ENCODE measurements around the gene BOLA1. TPM values are rescaled to one million over a fixed set of nuclear protein-coding genes. Genes with fewer than 3 reads are reported as not detected.
A peak's percentile ranks its signal among the peaks of the same experiment; 100 is the strongest.
"Not testable (repeated sequence)": the region's sequence is repeated elsewhere in the genome, so short reads cannot be mapped to it uniquely, and the experiment has no call there.

Gene BOLA1
- total RNA-seq, 1 donor from 2014 or later = 36.7 TPM

DNA sequence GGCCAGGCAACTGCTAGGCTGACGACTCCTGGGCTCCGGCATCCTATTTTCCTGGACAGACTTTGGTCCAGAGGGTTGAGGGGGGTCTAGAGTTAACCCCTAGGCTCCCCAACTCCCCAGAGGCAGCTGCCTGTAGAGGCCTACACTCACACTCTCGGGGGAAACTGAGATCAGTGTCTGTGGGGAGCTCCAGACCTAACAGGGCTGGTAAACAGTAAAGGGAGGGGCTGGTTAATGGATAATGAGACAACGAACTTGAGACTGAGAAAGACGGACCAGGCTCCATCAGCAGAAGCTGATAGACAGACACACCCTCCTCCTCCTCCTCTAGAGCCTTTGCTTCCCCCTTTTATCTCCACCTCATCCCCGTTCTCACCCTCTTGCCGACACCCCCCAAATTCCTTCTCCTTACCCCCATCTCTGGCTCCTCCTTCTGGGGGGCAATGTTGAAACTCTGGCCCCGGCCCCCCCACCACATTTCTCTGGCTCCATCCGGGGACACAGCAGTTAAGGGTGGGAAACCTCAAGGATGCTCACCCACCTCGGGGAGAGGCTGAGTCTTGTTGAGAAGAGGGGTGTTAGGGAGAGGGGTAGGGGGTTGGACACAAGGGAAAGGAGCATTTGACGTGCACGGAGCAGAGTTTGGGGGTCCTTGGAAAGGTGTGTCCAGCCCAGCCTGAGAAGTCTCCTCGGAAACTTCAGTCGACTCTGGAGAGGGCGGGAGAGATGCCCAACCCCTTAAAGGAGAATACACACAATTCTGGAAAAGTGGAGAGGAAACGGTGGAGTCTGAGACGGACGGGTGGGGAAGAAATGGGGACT lies 37.0 kb downstream of the BOLA1 start, which contains the start of gene MTMR11:
Gene MTMR11 (minus strand): TSS at position 710 of the 822 bp plus-strand sequence. CDS start 232 bp downstream, at position 478.
- no peaks in the 10 kb centered on the region for H3K9me3 ChIP-seq
- H3K27me3 ChIP-seq = no peaks in the 10 kb centered on the region
- intact Hi-C loops (cut with DNase I) = loop anchor here (1.0 kb wide), 1 partner anchor 50 kb away; a partner anchor contains a TSS
- DNase-seq (ENCODE audit: low spot score in 2 of 2) = peak in 1 of 2 donors; percentile 76
- TF ChIP-seq, protein P1, sequence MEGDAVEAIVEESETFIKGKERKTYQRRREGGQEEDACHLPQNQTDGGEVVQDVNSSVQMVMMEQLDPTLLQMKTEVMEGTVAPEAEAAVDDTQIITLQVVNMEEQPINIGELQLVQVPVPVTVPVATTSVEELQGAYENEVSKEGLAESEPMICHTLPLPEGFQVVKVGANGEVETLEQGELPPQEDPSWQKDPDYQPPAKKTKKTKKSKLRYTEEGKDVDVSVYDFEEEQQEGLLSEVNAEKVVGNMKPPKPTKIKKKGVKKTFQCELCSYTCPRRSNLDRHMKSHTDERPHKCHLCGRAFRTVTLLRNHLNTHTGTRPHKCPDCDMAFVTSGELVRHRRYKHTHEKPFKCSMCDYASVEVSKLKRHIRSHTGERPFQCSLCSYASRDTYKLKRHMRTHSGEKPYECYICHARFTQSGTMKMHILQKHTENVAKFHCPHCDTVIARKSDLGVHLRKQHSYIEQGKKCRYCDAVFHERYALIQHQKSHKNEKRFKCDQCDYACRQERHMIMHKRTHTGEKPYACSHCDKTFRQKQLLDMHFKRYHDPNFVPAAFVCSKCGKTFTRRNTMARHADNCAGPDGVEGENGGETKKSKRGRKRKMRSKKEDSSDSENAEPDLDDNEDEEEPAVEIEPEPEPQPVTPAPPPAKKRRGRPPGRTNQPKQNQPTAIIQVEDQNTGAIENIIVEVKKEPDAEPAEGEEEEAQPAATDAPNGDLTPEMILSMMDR (IDR thresholded peaks at IDR 0.05) = no peak
- peak within 1 kb of the TSS; percentile 74 to 93 for H3K4me3 ChIP-seq
- H3K27ac ChIP-seq = peak within 1 kb of the TSS; percentile 82 to 96
- H3K4me1 ChIP-seq = peaks cover 5 to 27% of the 10 kb centered on the region in 2 donors
- peaks cover 8 to 27% of the 10 kb centered on the region in 2 donors for H3K36me3 ChIP-seq

DNA sequence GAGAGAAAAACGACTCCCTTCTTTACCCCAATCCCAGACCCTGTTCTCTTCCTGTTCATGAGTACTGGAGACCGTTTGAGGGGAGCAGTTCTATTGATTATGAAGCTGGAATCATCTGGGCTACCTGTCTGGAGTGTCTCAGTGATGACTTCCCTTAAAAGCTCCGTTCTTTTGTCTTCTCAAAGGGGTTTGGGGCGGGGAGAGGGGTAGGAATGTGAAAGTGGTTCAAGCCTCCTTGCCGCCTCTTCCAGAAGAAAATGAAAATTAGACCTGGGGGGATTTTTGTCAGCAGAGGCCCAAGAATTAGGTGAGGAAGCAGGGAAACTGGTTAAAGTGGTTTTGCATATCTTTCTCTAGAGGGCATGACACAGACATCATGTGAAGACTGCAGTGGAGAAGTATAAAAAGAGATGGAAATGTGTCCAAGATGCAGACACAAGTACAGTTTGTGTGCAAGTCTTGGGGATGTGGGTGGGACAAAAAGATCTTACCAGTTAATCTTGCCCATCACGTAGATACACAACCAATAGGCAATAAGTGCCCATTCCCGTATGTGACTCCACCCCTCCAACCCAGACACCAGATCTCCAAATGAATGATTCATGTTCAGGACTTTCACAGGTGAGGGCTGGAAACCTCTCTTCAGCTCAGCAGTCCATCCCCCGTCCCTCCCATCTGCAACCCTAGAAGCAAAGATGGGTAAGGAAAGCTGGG lies 37.8 kb downstream of the BOLA1 start:
- Histone ChIP-seq H3K36me3 (peaks cover 1 to 19% of the 10 kb centered on the region in 2 donors), H3K4me3 (peak overlapping the region; percentile 74 to 93), H3K4me1 (peaks cover 5 to 27% of the 10 kb centered on the region in 2 donors), H3K27ac (peak overlapping the region; percentile 82 to 96), H3K27me3 (no peaks in the 10 kb centered on the region), H3K9me3 (no peaks in the 10 kb centered on the region)
- intact Hi-C loops (cut with DNase I) = loop anchor here (1.0 kb wide), 1 partner anchor 51 kb away; a partner anchor contains a TSS
- no peak for DNase-seq (ENCODE audit: low spot score in 2 of 2)
- TF ChIP-seq, protein P1 (IDR thresholded peaks at IDR 0.05) = peak in 1 of 3 experiments; percentile 20

DNA sequence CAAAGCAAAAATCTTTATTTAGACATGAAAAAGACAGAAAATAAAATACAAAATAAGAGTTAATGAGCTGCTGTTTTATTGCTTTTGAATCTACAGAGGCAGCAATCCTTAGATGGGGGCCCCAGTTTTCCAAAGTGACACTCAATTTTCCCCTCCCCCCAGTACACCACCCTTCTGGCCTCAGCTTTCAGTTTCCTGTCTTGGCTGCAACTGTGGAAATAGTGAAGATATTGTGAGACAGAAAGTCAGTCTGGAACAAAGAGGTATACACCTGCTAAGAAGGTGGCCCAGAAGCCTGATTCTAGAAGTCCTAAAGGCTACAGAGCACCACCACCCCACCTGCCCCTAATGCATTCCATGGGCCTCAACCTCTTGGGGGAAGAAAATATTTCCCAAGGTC lies 38.4 kb downstream of the BOLA1 start:
- Histone ChIP-seq H3K9me3 (no peaks in the 10 kb centered on the region), H3K4me3 (peak overlapping the region; percentile 74 to 93), H3K36me3 (peaks cover 0 to 15% of the 10 kb centered on the region in 2 donors), H3K4me1 (peaks cover 5 to 27% of the 10 kb centered on the region in 2 donors), H3K27me3 (no peaks in the 10 kb centered on the region), H3K27ac (peak overlapping the region; percentile 82 to 96)
- TF ChIP-seq, protein P1 (IDR thresholded peaks at IDR 0.05) = no peak
- no peak for DNase-seq (ENCODE audit: low spot score in 2 of 2)
- intact Hi-C loops (cut with DNase I) = loop anchor here (2.0 kb wide), 1 partner anchor 19 kb away; no protein-coding TSS in a partner anchor

DNA sequence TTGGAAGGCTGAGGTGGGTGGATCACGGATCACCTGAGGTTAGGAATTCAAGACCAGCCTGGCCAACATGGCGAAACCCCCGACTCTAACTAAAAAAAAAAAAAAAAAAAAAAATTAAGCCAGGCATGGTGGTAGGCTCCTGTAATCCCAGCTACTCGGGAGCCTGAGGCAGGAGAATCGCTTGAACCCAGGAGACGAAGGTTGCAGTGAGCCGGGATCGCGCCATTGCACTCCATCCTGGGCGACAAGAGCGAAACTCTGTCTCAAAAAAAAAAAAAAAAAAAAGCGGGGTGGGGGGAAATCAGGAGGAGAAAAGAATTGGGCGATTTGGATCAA lies 39.3 kb downstream of the BOLA1 start:
- peak overlapping the region; percentile 82 to 96 for H3K27ac ChIP-seq
- peaks cover 5 to 27% of the 10 kb centered on the region in 2 donors for H3K4me1 ChIP-seq
- peak overlapping the region; percentile 38 to 59 for H3K4me3 ChIP-seq
- H3K9me3 ChIP-seq; H3K27me3 ChIP-seq; DNase-seq (ENCODE audit: low spot score in 2 of 2); H3K36me3 ChIP-seq: not testable (repeated sequence)
- intact Hi-C loops (cut with DNase I) = loop anchor here (1.0 to 2.0 kb wide), 2 partner anchors 11 to 20 kb away; partner anchors contain the start of gene SF3B4

DNA sequence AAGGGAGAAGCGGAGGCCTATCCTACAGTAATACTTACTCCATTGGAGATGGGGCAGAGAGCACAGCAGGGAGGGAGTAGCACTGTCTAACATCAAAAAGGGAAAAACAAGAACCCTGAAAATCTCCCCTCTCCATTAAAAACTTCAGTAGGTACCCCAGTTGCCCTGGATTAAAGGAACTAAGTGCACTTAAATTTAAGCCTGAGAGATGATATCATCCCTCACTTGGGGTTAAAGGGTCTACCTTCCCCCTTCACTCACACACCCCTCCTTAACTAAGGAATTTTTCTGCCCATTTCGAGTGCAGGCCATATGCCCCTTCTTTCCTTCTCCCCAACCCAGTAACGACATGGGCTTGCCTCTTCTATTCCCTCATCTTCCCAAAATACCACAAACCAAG lies 41.1 kb downstream of the BOLA1 start:
- DNase-seq (ENCODE audit: low spot score in 2 of 2) = no peak
- H3K9me3 ChIP-seq = no peaks in the 10 kb centered on the region
- TF ChIP-seq, protein P1 (IDR thresholded peaks at IDR 0.05) = no peak
- peak overlapping the region; percentile 82 to 96 for H3K27ac ChIP-seq
- H3K27me3 ChIP-seq = no peaks in the 10 kb centered on the region
- intact Hi-C loops (cut with DNase I) = no loop called here
- peaks cover 19 to 20% of the 10 kb centered on the region in 2 donors for H3K36me3 ChIP-seq
- peaks cover 5 to 25% of the 10 kb centered on the region in 2 donors for H3K4me1 ChIP-seq
- no peak overlapping the region for H3K4me3 ChIP-seq

Data from ascending aorta (tissue), 2 donors.